GM18517 (cell line): ENCODE data around the gene PTPN14.

Experiments
- ATAC-seq: cut with Tn5 transposase; IDR thresholded peaks from one replicate; pipeline ENCODE4 v1.9.1; 2021; ENCODE audit warnings: mild to moderate bottlenecking, moderate library complexity; ENCODE audit not compliant: unreplicated experiment

PTPN14 gene

GRCh38 chr1:214438530-214438929 lies 112.9 kb downstream of the PTPN14 start:
- no peak for ATAC-seq

GRCh38 chr1:214438075-214438474 lies 113.3 kb downstream of the PTPN14 start:
- ATAC-seq: no peak

GRCh38 chr1:214435867-214436266 lies 115.5 kb downstream of the PTPN14 start:
- ATAC-seq: no peak

- ATAC-seq: no peak
These were observed 119.2 kb downstream of the PTPN14 start for GRCh38 chr1:214432245-214432644.

- ATAC-seq: no peak
These were observed 121.2 kb downstream of the PTPN14 start for GRCh38 chr1:214429951-214430770.

GRCh38 chr1:214427871-214428277 lies 123.5 kb downstream of the PTPN14 start:
- ATAC-seq: peak; percentile 93

GRCh38 chr1:214426426-214426812 lies 125.0 kb downstream of the PTPN14 start:
- no peak for ATAC-seq

GRCh38 chr1:214425716-214426425 lies 125.5 kb downstream of the PTPN14 start:
- no peak for ATAC-seq

- ATAC-seq: no peak
These were observed 126.3 kb downstream of the PTPN14 start for GRCh38 chr1:214425101-214425500.

GRCh38 chr1:214423045-214423444 lies 128.4 kb downstream of the PTPN14 start:
- no peak for ATAC-seq

- no peak for ATAC-seq
These were observed 129.2 kb downstream of the PTPN14 start for GRCh38 chr1:214422137-214422671.

- no peak for ATAC-seq
These were observed 130.6 kb downstream of the PTPN14 start for GRCh38 chr1:214420833-214421232.

- no peak for ATAC-seq
These were observed 131.1 kb downstream of the PTPN14 start for GRCh38 chr1:214420341-214420740.

GRCh38 chr1:214419650-214420049 lies 131.8 kb downstream of the PTPN14 start:
- no peak for ATAC-seq

- ATAC-seq: no peak
These were observed 133.0 kb downstream of the PTPN14 start for GRCh38 chr1:214418391-214418790.

- ATAC-seq: no peak
These were observed 133.7 kb downstream of the PTPN14 start for GRCh38 chr1:214417545-214418210.

- no peak for ATAC-seq
These were observed 134.5 kb downstream of the PTPN14 start for GRCh38 chr1:214416858-214417257.

GRCh38 chr1:214416417-214416816 lies 135.0 kb downstream of the PTPN14 start:
- no peak for ATAC-seq

GRCh38 chr1:214415131-214415530 lies 136.3 kb downstream of the PTPN14 start:
- no peak for ATAC-seq

GRCh38 chr1:214414691-214415090 lies 136.7 kb downstream of the PTPN14 start:
- ATAC-seq: no peak

GRCh38 chr1:214413315-214413714 lies 138.1 kb downstream of the PTPN14 start:
- ATAC-seq: no peak
